Measurements from ENCODE around the gene ENGASE. TPM values are rescaled to one million over a fixed set of nuclear protein-coding genes. Genes with fewer than 3 reads are reported as not detected.

The ENGASE gene
- total and polyA plus RNA-seq, 9 of the 15 experiments (the other 6 are each of a cell fraction or from before 2014, with no cell fraction given), result 0.06 to 45.5 (median 13.9) TPM

DNA sequence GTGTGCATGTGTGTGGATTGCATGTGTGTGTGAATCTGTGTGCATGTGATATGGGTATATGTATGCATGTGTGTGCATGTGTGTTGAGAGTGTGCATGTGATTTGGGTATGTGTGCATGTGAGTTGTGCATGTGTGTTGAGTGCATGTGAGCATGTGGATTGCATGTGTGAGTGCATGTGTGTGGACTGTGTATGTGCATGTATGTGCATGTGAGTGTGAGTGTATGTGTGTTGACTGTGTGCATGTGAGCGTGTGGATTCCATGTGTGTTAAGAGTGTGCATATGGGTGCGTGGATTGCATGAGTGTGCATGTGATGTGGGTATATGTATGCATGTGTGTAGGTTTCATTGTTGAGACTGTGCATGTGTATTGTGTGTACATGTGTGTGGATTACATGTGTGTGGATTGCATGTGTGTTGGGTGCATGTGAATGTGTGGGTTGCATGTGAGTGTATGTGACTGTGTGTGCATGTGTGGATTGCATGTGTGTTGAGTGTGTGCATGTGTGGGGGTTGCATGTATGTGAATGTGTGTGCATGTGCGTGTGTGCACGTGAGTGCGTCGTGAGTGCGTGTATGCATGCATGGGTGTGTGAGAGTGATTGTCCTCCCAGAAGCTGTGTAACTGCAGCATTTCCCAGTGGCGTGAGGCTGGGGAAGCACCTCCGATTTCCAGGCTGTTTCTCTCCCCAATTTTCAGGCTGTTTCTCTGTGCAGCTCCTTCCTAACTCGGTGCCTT, 31.3 kb upstream of the ENGASE start:
- Histone ChIP-seq H3K36me3 (ENCODE audit: control insufficient read depth, insufficient read depth, low read length) (no peaks in the 10 kb centered on the region), H3K9ac (ENCODE audit: insufficient read depth in 1 of 2, low read depth in 2 of 2, low read length in 2 of 2) (no peak overlapping the region), H3K9me1 (ENCODE audit: control insufficient read depth, insufficient read depth, low read length) (no peaks in the 10 kb centered on the region), H3K4me2 (ENCODE audit: insufficient read depth, low read length) (no peak overlapping the region), H3K9me3 (replicated peaks; ENCODE audit: control insufficient read depth, insufficient read depth, low read depth, low read length) (no peaks in the 10 kb centered on the region; the same call in 1 of the 2 replicates), H3K79me2 (ENCODE audit: control insufficient read depth, insufficient read depth, low read length) (no peaks in the 10 kb centered on the region), H2AFZ (ENCODE audit: low read depth, low read length) (no peak overlapping the region), H3K4me3 (no peak overlapping the region), H3K4me1 (replicated peaks in 1 of 2; ENCODE audit: control insufficient read depth in 2 of 2, insufficient read depth in 2 of 2, low read length in 2 of 2) (peaks cover 0 to 13% of the 10 kb centered on the region in 2 experiments; a peak in 2 of 5 replicates), H3K27me3 (ENCODE audit: control insufficient read depth in 2 of 2, insufficient read depth in 2 of 2, low read length in 2 of 2) (peaks cover 34 to 82% of the 10 kb centered on the region in 2 experiments), H4K20me1 (replicated peaks; ENCODE audit: control insufficient read depth, insufficient read depth, low read length) (peaks cover 15% of the 10 kb centered on the region; the same call in 1 of the 2 replicates), H3K27ac (ENCODE audit: extremely low read depth, low read depth, low read length) (no peak overlapping the region; the same call in 2 of the 3 replicates)
- BruUV-seq (replicated peaks), result no TSS peak
- ChIA-PET CTCF (ENCODE audit: low intra/inter-chr PET ratio) (interaction anchor here (0.6 to 1.3 kb wide), 3 partner anchors 18 to 58 kb away, joined by 3 to 4 read pairs (median 4); no protein-coding TSS in a partner anchor), POLR2A (no interaction called here)
- 0 out of 2 replicates have a peak, but pooled peaks have one; percentile 25 for TF ChIP-seq TSC22D4 (tag; IDR thresholded peaks at IDR 0.05)
- TF ChIP-seq THRB (CRISPR knock-in tag; conservative IDR thresholded peaks at IDR 0.05), result no peak
- TF ChIP-seq POLR2B (IDR thresholded peaks at IDR 0.05; ENCODE audit: low read depth, partially characterized antibody), result no peak
- TF ChIP-seq FOXA3 (CRISPR knock-in tag; conservative IDR thresholded peaks at IDR 0.05 in 1 of 2, IDR thresholded peaks at IDR 0.05 in 1 of 2), result no peak
- no peak for TF ChIP-seq ZNF717 (CRISPR knock-in tag; IDR thresholded peaks at IDR 0.05)
- TF ChIP-seq SUPT5H (IDR thresholded peaks at IDR 0.05), result no peak
- WGBS (ENCODE audit: insufficient coverage, low coverage, missing lambda C conversion rate), result 2% methylated on average over 10 of the region's 10 CpGs
- in situ Hi-C loops (cut with MboI), result no loop called here
- FAIRE-seq (no peak), ATAC-seq (no peak), DNase-seq (ENCODE audit: extremely low read depth in 1 of 4, low spot score in 3 of 4) (no peak)
- intact Hi-C loops (cut with micrococcal nuclease), result loop anchor here (2.0 kb wide), 2 partner anchors 25 to 57 kb away; no protein-coding TSS in a partner anchor
